Upper lobe of right lung (tissue), 1 donor: ENCODE results near the gene EPN3. TPM values are rescaled to one million over a fixed set of nuclear protein-coding genes. Genes with fewer than 3 reads are reported as not detected.

Source experiments
- ATAC-seq: fragments of 200-7000 bp; cut with Tn5 transposase; one replicate; pipeline ENCODE4 v1.9.1; 2020; ENCODE audit warnings: mild to moderate bottlenecking, moderate library complexity
- DNase-seq: peaks from one replicate; pipeline ENCODE4 v3.0.0-alpha.2; 2020
- H3K27ac ChIP-seq: fragments of 200-600 bp; one replicate; pipeline ENCODE4 v1.8.0; 2022
- H3K27me3 ChIP-seq: fragments of 200-600 bp; one replicate; pipeline ENCODE4 v1.8.0; 2022; ENCODE audit warnings: mild to moderate bottlenecking
- H3K36me3 ChIP-seq: fragments of 200-600 bp; one replicate; pipeline ENCODE4 v1.8.0; 2022
- H3K4me1 ChIP-seq: fragments of 200-600 bp; one replicate; pipeline ENCODE4 v1.8.0; 2022
- H3K4me3 ChIP-seq: fragments of 200-600 bp; one replicate; pipeline ENCODE4 v1.8.0; 2022; ENCODE audit warnings: mild to moderate bottlenecking
- H3K9me3 ChIP-seq: fragments of 200-600 bp; one replicate; pipeline ENCODE4 v1.8.0; 2022
- CTCF ChIP-seq: fragments of 200-600 bp; IDR thresholded peaks from one replicate; pipeline ENCODE4 v1.8.0; 2022; ENCODE audit warnings: antibody characterized with exemption
- intact Hi-C: fragments of 100-400 bp; cut with DNase I; formaldehyde crosslinking; loops from one replicate; pipeline ENCODE4 v1.11.0; 2022
- total RNA-seq: library from RNA; stranded (reverse); fragmentation: NEBNext Ultra II Directional; extraction: Animal tissue kit (Norgen Biotek cat#: 25700); gene quantifications from one replicate; pipeline ENCODE4 v1.2.1, GENCODE V29; 2021
- donor health status: DM: no; HTN: yes; CAD: no; lungs with severe emphysema.

The EPN3 gene
- total RNA-seq, 1 donor from 2014 or later, result 0.09 TPM

DNA sequence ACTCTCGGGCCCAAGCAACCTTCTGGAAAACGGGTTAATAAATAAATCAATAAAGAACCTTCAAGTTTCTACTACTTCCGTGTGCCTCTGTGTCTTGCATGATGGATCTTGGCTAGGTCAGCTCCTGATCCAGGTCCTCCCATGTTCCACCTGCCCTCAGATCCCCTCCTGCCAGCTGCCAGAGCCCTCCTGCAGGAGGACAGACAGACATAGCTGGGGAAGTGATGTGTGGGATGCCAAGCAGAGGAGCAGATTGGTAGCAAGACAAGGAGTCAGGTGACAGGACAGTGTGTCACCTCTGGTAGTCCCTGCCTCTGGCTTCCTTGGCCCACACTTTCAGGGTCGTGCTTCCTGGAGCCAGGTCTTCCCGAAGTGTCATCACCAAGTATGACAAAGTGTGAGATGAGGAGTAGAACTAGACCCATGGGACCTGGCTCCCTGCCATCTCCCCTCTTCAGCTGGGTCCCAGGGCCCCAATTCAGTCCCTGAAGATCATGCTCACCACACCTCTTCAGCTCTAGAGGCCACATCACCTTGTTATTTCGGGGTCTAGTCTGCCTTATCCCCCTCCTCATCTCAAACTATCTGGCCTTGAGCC is 1.0 kb upstream of the EPN3 start:
- TF ChIP-seq CTCF, result no peak
- Histone ChIP-seq H3K4me3 (no peak overlapping the region), H3K36me3 (no peaks in the 10 kb centered on the region), H3K9me3 (no peaks in the 10 kb centered on the region), H3K4me1 (peaks cover 17% of the 10 kb centered on the region), H3K27me3 (peaks cover 25% of the 10 kb centered on the region), H3K27ac (no peak overlapping the region)
- no peak for ATAC-seq
- DNase-seq, result no peak
- intact Hi-C loops, result no loop called here

DNA sequence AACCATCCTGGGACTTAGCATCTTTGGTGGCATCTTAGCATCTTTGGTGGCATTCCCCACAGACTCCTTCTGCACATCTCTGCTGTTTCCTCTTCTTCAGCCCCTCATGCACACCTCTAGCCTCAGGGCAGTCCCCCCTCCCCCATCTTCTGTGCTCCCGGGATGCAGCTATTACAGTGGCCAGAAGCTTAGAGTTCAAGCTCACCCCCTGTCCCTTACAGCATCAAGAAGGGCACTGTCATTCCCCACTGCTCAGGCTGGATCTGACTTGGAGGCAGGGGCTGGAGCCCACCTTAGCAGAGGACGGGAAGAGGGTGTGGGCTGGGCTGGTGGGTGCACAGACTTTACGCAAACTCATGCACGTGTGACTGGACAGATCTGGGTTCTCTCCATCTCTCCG is 650 bp downstream of the EPN3 start:
- Histone ChIP-seq H3K36me3 (no peaks in the 10 kb centered on the region), H3K27me3 (peaks cover 25% of the 10 kb centered on the region), H3K9me3 (no peaks in the 10 kb centered on the region), H3K27ac (no peak overlapping the region), H3K4me1 (peaks cover 17% of the 10 kb centered on the region), H3K4me3 (no peak overlapping the region)
- ATAC-seq (no peak), DNase-seq (no peak)
- intact Hi-C loops, result no loop called here
- no peak for TF ChIP-seq CTCF

DNA sequence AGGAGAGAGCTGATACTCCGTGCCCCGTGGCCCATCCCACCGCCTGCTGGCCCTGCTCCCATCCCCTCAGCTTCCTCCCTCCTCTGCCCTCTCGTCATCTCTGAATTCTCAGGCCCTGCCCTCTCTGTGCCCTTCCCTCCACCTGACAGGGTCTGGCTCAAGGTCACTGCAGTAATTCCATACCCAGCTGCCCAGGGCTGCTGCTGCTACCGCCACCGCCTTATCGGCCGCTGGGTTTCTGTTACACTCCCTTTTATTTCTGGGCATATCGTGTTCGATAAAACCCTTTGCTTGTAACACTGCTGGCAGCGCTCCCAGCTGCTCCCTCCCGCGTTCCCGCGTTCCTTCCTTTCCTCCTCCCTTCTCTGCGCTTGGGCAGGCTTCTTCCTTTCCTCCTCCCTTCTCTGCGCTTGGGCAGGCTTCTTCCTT is 1.2 kb downstream of the EPN3 start:
- ATAC-seq (peak; percentile 2), DNase-seq (no peak)
- no peak for TF ChIP-seq CTCF
- no peaks in the 10 kb centered on the region for H3K36me3 ChIP-seq
- no peak overlapping the region for H3K27ac ChIP-seq
- intact Hi-C loops, result no loop called here
- H3K9me3 ChIP-seq, result no peaks in the 10 kb centered on the region
- H3K4me1 ChIP-seq, result peaks cover 17% of the 10 kb centered on the region
- no peak overlapping the region for H3K4me3 ChIP-seq
- H3K27me3 ChIP-seq, result peaks cover 25% of the 10 kb centered on the region

GRCh38 chr17:50534222-50534978 is 1.9 kb downstream of the EPN3 start:
- H3K4me1 ChIP-seq, result peaks cover 17% of the 10 kb centered on the region
- no peaks in the 10 kb centered on the region for H3K9me3 ChIP-seq
- H3K36me3 ChIP-seq, result no peaks in the 10 kb centered on the region
- no peak overlapping the region for H3K4me3 ChIP-seq
- intact Hi-C loops, result no loop called here
- H3K27ac ChIP-seq, result no peak overlapping the region
- ATAC-seq (peak; percentile 71), DNase-seq (no peak)
- H3K27me3 ChIP-seq, result peaks cover 25% of the 10 kb centered on the region
- TF ChIP-seq CTCF, result peak; percentile 31

DNA sequence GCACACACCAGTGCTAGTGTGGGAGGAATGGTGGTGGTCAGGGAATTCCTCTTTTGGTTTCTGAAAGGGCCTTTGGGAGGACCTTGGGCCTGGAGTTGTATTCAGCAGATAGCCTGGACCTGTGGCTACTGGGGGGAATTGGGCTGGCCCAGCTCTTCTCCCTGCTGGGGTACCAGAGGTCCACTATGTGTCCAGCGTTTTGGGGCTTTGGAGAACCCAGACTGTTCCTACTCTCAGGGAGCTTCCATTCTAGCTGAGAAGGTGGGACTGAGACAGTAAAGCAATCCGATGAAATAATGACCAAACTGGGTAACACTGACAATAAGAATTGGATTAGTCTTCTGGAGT is 2.4 kb downstream of the EPN3 start:
- intact Hi-C loops, result no loop called here
- H3K4me3 ChIP-seq, result no peak overlapping the region

More for the DNA sequence above, 2.4 kb downstream of the EPN3 start:
- no peaks in the 10 kb centered on the region for H3K36me3 ChIP-seq
- DNase-seq (no peak), ATAC-seq (no peak)
- H3K9me3 ChIP-seq, result no peaks in the 10 kb centered on the region
- peaks cover 17% of the 10 kb centered on the region for H3K4me1 ChIP-seq
- H3K27me3 ChIP-seq, result peaks cover 21% of the 10 kb centered on the region
- TF ChIP-seq CTCF, result no peak
- no peak overlapping the region for H3K27ac ChIP-seq
